HepG2 (cell line): ENCODE data around the gene TSPAN9. TPM values are rescaled to one million over a fixed set of nuclear protein-coding genes. Genes with fewer than 3 reads are reported as not detected.

Experiments used
- ATAC-seq: fragments of 200-7000 bp; cut with Tn5 transposase; 3 replicates; pipeline ENCODE4 v1.9.1; 2020; ENCODE audit warnings: mild to moderate bottlenecking, moderate library complexity
- BruUV-seq: library from RNA; stranded (reverse); fragments of 400-500 nt; replicated peaks from 2 replicates; lab custom pipeline; 2021; lab: Mats Ljungman, UMichigan
- CTCF ChIA-PET: fragments of 300-600 bp; formaldehyde crosslinking; extraction: SDS; loops from one replicate; lab custom pipeline; 2021; ENCODE audit warnings: low total read pairs, inconsistent platforms, low intra/inter-chr PET ratio; lab: Yijun Ruan, JAX
- POLR2A ChIA-PET: fragments of 350-600 bp; sonication (Branson Sonifier 250); formaldehyde crosslinking; loops from one replicate; lab custom pipeline; 2020; ENCODE audit warnings: antibody characterized with exemption, inconsistent platforms; lab: Yijun Ruan, JAX
- DNase-seq: peaks from one replicate; pipeline ENCODE4 v3.0.0-alpha.2; 2015; ENCODE audit warnings: low spot score
- FAIRE-seq: peaks from 3 replicates; lab custom pipeline; 2011; peaks lifted over from hg19 to GRCh38; lab: Jason Lieb, UNC
- H2AFZ ChIP-seq: one replicate; pipeline ENCODE4 v1.6.1; 2011; ENCODE audit warnings: low read length, inconsistent platforms
- H3K27ac ChIP-seq: fragments of 300-600 bp; 3 replicates; pipeline ENCODE4 v1.8.0; 2011; ENCODE audit warnings: mixed run types, mild to moderate bottlenecking, mixed read lengths, low read length, inconsistent platforms; ENCODE audit not compliant: insufficient read depth; ENCODE audit errors: extremely low read length
- H3K27me3 ChIP-seq, 2 experiments: fragments of 200-600 bp in 1 of 2; 2 replicates in 1 of 2; 3 replicates in 1 of 2; pipeline versions ENCODE4 v1.6.0 to v1.8.0; 2011; ENCODE audit warnings: low read length in 2 of 2, mild to moderate bottlenecking in 2 of 2, moderate library complexity in 2 of 2, inconsistent platforms in 1 of 2; ENCODE audit not compliant: insufficient read depth in 2 of 2, control insufficient read depth in 1 of 2
- H3K36me3 ChIP-seq, 2 experiments: fragments of 200-600 bp in 1 of 2; replicated peaks in 1 of 2; 2 replicates in 1 of 2; 3 replicates in 1 of 2; pipeline versions ENCODE4 v1.5.1 to v1.8.0; 2011; ENCODE audit warnings: low read length in 2 of 2, inconsistent platforms in 1 of 2; ENCODE audit not compliant: insufficient read depth in 2 of 2, control insufficient read depth in 1 of 2
- H3K4me1 ChIP-seq: 2 replicates; pipeline ENCODE4 v1.5.1; 2012; ENCODE audit warnings: low read length, inconsistent platforms; ENCODE audit not compliant: insufficient read depth
- H3K4me2 ChIP-seq: 2 replicates; pipeline ENCODE4 v1.6.0; 2011; ENCODE audit warnings: low read depth, low read length, inconsistent platforms
- H3K4me3 ChIP-seq, 3 experiments: fragments of 200-600 bp in 1 of 3; sonication (generic), shearing (Covaris generic) in 1 of 3; replicated peaks in 1 of 3; 2 replicates each; pipeline ENCODE4 v1.5.1; 2011 to 2016; ENCODE audit warnings: low read length in 3 of 3, inconsistent platforms in 2 of 3, low read depth in 2 of 3, mild to moderate bottlenecking in 2 of 3, control low read depth in 1 of 3, mixed read lengths in 1 of 3; ENCODE audit not compliant: insufficient read depth in 1 of 3
- H3K79me2 ChIP-seq: one replicate; pipeline ENCODE4 v1.6.1; 2011; ENCODE audit warnings: low read length, inconsistent platforms; ENCODE audit not compliant: insufficient read depth
- H3K9ac ChIP-seq: 2 replicates; pipeline ENCODE4 v1.6.0; 2011; ENCODE audit warnings: mild to moderate bottlenecking, low read depth, low read length, inconsistent platforms; ENCODE audit not compliant: insufficient read depth
- H3K9me3 ChIP-seq: 2 replicates; pipeline ENCODE4 v1.5.1; 2012; ENCODE audit warnings: mild to moderate bottlenecking, low read length
- H4K20me1 ChIP-seq: 2 replicates; pipeline ENCODE4 v1.6.0; 2011; ENCODE audit warnings: inconsistent platforms, mild to moderate bottlenecking, low read length, moderate library complexity; ENCODE audit not compliant: insufficient read depth
- AHR ChIP-seq: IDR thresholded peaks from 2 replicates; pipeline ENCODE4 v1.6.1; 2018; ENCODE audit warnings: missing genetic modification reagents, missing compliant biosample characterization
- CREB1 ChIP-seq, 2 experiments: fragments of 450-650 bp in 1 of 2; IDR thresholded peaks; 2 replicates each; pipeline ENCODE4 v1.6.1; 2016 to 2017; ENCODE audit warnings: control low read depth in 1 of 2, mild to moderate bottlenecking in 1 of 2, missing compliant biosample characterization in 1 of 2, missing genetic modification characterization in 1 of 2
- DBP ChIP-seq: sonication (generic); formaldehyde crosslinking; IDR thresholded peaks from 2 replicates; pipeline ENCODE4 v1.4.0; 2020; ENCODE audit warnings: missing genetic modification reagents; ENCODE audit errors: not compliant biosample characterization
- FOXK2 ChIP-seq: fragments of 450-650 bp; IDR thresholded peaks from 2 replicates; pipeline ENCODE4 v1.6.1; 2016
- HOXD1 ChIP-seq: sonication (generic); formaldehyde crosslinking; IDR thresholded peaks from 2 replicates; pipeline ENCODE4 v1.5.0; 2020; ENCODE audit warnings: missing genetic modification reagents
- KAT2B ChIP-seq: fragments of 150-350 bp; IDR thresholded peaks from 2 replicates; pipeline ENCODE4 v1.6.1; 2014; ENCODE audit warnings: low read depth, low read length, borderline replicate concordance
- KLF12 ChIP-seq: sonication (generic); formaldehyde crosslinking; IDR thresholded peaks from 2 replicates; pipeline ENCODE4 v1.4.0; 2020; ENCODE audit warnings: missing genetic modification reagents, borderline replicate concordance
- MBNL3 ChIP-seq: fragments of 250-450 bp; sonication (Bioruptor Pico); conservative IDR thresholded peaks from 2 replicates; pipeline ENCODE4 v1.8.0; 2022; ENCODE audit warnings: mild to moderate bottlenecking, inconsistent platforms
- ONECUT2 ChIP-seq: sonication (generic); formaldehyde crosslinking; IDR thresholded peaks from 2 replicates; pipeline ENCODE4 v1.4.0; 2020; ENCODE audit warnings: missing genetic modification reagents
- SMAD3 ChIP-seq: sonication (generic); formaldehyde crosslinking; IDR thresholded peaks from 2 replicates; pipeline ENCODE4 v1.4.0; 2020; ENCODE audit warnings: missing genetic modification reagents
- ZFP91 ChIP-seq: sonication (generic); formaldehyde crosslinking; IDR thresholded peaks from 2 replicates; pipeline ENCODE4 v1.9.0; 2022; ENCODE audit warnings: missing genetic modification reagents, mild to moderate bottlenecking, borderline replicate concordance
- ZNF253 ChIP-seq: sonication (generic); formaldehyde crosslinking; IDR thresholded peaks from 2 replicates; pipeline ENCODE4 v1.8.0; 2022; ENCODE audit warnings: mild to moderate bottlenecking, missing genetic modification reagents, borderline replicate concordance
- ZNF430 ChIP-seq: sonication (generic); formaldehyde crosslinking; IDR thresholded peaks from 2 replicates; pipeline ENCODE4 v1.9.0; 2021; ENCODE audit warnings: mild to moderate bottlenecking, missing genetic modification reagents
- WGBS: methylation state at CpG from one replicate; pipeline ENCODE4 v1.1.6; 2017; ENCODE audit warnings: low lambda C conversion rate; 5-methylcytosine and 5-hydroxymethylcytosine counted together
- in situ Hi-C: cut with HindIII; loops from 2 replicates; pipeline ENCODE4 v1.10.0; 2017; ENCODE audit warnings: low pct_unique_long_range_greater_than_20kb; ENCODE audit not compliant: extremely low pct_ligation_motif_present
- intact Hi-C: fragments of 100-400 bp; cut with micrococcal nuclease; formaldehyde crosslinking; loops from one replicate; pipeline ENCODE4 v1.10.0; 2022; ENCODE audit not compliant: unreplicated experiment
- polyA plus RNA-seq, 8 experiments: library from polyadenylated mRNA; depleted of rRNA in 3 of 8; stranded (reverse) in 7 of 8; unstranded in 1 of 8; fragments of >200 nt; fragmentation: Illumina TruSeq in 4 of 8; extraction: Trizol in 4 of 8; gene quantifications; 2 replicates each; pipeline versions ENCODE4 v1.2.1 to v1.2.3, GENCODE V29; 2011 to 2016; ENCODE audit warnings: low read depth in 4 of 8, missing spikeins in 1 of 8, mixed read lengths in 1 of 8; ENCODE audit not compliant: insufficient read depth in 1 of 8
- total RNA-seq, 5 experiments: library from RNA; depleted of rRNA; stranded (reverse); fragments of >200 nt; fragmentation: Illumina TruSeq; extraction: Trizol; gene quantifications; 2 replicates each; pipeline ENCODE4 v1.2.3, GENCODE V29; 2016; ENCODE audit warnings: low read depth in 1 of 5
- TF ChIP-seq, protein P1 (sequence below): sonication (generic); formaldehyde crosslinking; IDR thresholded peaks from 2 replicates; pipeline ENCODE4 v1.8.1; 2023; ENCODE audit warnings: missing genetic modification reagents, mild to moderate bottlenecking, borderline replicate concordance
- TF ChIP-seq, protein P2 (sequence below): IDR thresholded peaks from 2 replicates; pipeline ENCODE4 v1.6.1; 2016; ENCODE audit warnings: control low read depth

TSPAN9 gene
- total and polyA plus RNA-seq, 2 of the 13 experiments (the other 11 are each of a cell fraction or from before 2014, with no cell fraction given) = 18.1 to 42.3 TPM

DNA sequence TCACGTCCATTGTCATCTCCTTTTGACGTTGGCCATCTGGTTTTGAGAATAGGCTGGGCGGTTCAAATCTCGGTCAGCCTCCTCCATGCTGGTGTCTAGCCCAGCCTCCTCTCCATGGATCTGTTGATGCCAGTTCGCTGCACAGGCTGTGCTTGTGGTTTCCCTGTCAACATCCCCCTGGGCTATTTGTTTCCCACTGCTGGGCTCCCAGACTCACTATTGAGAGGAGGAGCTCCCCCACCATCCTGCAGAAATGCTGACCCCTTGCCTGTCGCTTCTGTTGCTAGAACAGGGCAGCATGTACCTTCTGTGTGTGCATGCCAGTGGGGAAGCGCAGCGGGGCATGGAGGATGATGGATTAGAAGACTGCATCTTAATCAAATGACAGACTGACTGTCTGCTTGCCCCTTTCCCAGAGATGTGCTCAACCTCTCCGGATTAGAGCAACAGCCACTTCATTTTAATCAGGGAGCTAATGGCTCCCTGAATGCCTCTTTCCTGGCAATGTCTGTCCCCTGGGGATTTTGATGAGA is 170.5 kb downstream of the TSPAN9 start:
- in situ Hi-C loops = no loop called here
- ChIA-PET POLR2A (no interaction called here), CTCF (no interaction called here)

More for the DNA sequence above, 170.5 kb downstream of the TSPAN9 start:
- Histone ChIP-seq H3K9ac (no peak overlapping the region), H3K36me3 (peaks cover 0 to 2% of the 10 kb centered on the region in 2 experiments; a peak in 1 of 5 replicates), H3K9me3 (no peaks in the 10 kb centered on the region), H3K4me1 (no peaks in the 10 kb centered on the region), H3K79me2 (no peaks in the 10 kb centered on the region), H3K27me3 (no peaks in the 10 kb centered on the region; a peak in 1 of 5 replicates), H3K27ac (no peak overlapping the region), H3K4me2 (no peak overlapping the region), H4K20me1 (no peaks in the 10 kb centered on the region), H3K4me3 (no peak overlapping the region), H2AFZ (no peak overlapping the region)
- ATAC-seq = no peak
- no peak for FAIRE-seq
- no TSS peak for BruUV-seq
- DNase-seq = no peak
- intact Hi-C loops = no loop called here
- TF ChIP-seq ONECUT2 (CRISPR knock-in tag) (no peak), ZFP91 (CRISPR knock-in tag) (no peak), CREB1 (IDR thresholded peaks at IDR 0.05) (no peak), CREB1 (CRISPR knock-in tag; IDR thresholded peaks at IDR 0.05) (no peak), ZNF430 (CRISPR knock-in tag) (no peak), KLF12 (CRISPR knock-in tag) (no peak), ZNF253 (no peak), KAT2B (no peak), DBP (no peak), AHR (CRISPR knock-in tag) (no peak), SMAD3 (CRISPR knock-in tag) (no peak), MBNL3 (CRISPR knock-in tag) (no peak), FOXK2 (no peak), HOXD1 (CRISPR knock-in tag) (no peak)
- TF ChIP-seq, protein P1, sequence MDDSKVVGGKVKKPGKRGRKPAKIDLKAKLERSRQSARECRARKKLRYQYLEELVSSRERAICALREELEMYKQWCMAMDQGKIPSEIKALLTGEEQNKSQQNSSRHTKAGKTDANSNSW (CRISPR knock-in tag) = no peak
- TF ChIP-seq, protein P2, sequence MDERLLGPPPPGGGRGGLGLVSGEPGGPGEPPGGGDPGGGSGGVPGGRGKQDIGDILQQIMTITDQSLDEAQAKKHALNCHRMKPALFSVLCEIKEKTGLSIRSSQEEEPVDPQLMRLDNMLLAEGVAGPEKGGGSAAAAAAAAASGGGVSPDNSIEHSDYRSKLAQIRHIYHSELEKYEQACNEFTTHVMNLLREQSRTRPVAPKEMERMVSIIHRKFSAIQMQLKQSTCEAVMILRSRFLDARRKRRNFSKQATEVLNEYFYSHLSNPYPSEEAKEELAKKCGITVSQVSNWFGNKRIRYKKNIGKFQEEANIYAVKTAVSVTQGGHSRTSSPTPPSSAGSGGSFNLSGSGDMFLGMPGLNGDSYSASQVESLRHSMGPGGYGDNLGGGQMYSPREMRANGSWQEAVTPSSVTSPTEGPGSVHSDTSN (CRISPR knock-in tag) = no peak
- WGBS = 93% methylated on average over 8 of the region's 9 CpGs
